T-helper 1 cell treated with Interleukin-12 subunit alpha and Interleukin-12 subunit beta and Interleukin-4 antibody, amounts not matched to agents 30 μg/mL and 1 μg/mL, for 36 hours (primary cell): ENCODE results near the gene C1QTNF4.

Experiments
- H3K27ac Mint-ChIP-seq: one replicate; pipeline ENCODE4 v1.8.0; 2021; ENCODE audit warnings: mild to moderate bottlenecking, mixed read lengths
- H3K27me3 Mint-ChIP-seq: one replicate; pipeline ENCODE4 v1.8.0; 2021; ENCODE audit warnings: low read depth, mixed read lengths
- H3K36me3 Mint-ChIP-seq: one replicate; pipeline ENCODE4 v1.8.0; 2021; ENCODE audit warnings: low read depth, mixed read lengths
- H3K4me1 Mint-ChIP-seq: one replicate; pipeline ENCODE4 v1.8.0; 2021; ENCODE audit warnings: low read depth, mixed read lengths
- H3K4me3 Mint-ChIP-seq: one replicate; pipeline ENCODE4 v1.8.0; 2021; ENCODE audit warnings: mild to moderate bottlenecking, moderate library complexity, mixed read lengths
- H3K9me3 Mint-ChIP-seq: one replicate; pipeline ENCODE4 v1.8.0; 2021; ENCODE audit warnings: mixed read lengths

C1QTNF4 gene

GRCh38 chr11:47541070-47541469, 53.1 kb downstream of the C1QTNF4 start:
- H3K4me1 Mint-ChIP-seq = peaks cover 34% of the 10 kb centered on the region
- peaks cover 14% of the 10 kb centered on the region for H3K36me3 Mint-ChIP-seq
- no peak overlapping the region for H3K4me3 Mint-ChIP-seq
- peak overlapping the region; percentile 44 for H3K27ac Mint-ChIP-seq
- H3K27me3 Mint-ChIP-seq = no peaks in the 10 kb centered on the region
- no peaks in the 10 kb centered on the region for H3K9me3 Mint-ChIP-seq

GRCh38 chr11:47539681-47540039, 54.6 kb downstream of the C1QTNF4 start:
- no peaks in the 10 kb centered on the region for H3K9me3 Mint-ChIP-seq
- no peak overlapping the region for H3K4me3 Mint-ChIP-seq
- H3K4me1 Mint-ChIP-seq = peaks cover 35% of the 10 kb centered on the region
- no peaks in the 10 kb centered on the region for H3K27me3 Mint-ChIP-seq
- no peak overlapping the region for H3K27ac Mint-ChIP-seq
- H3K36me3 Mint-ChIP-seq = peaks cover 14% of the 10 kb centered on the region
